ENCODE measurements around the gene LRP1B.

Gene LRP1B

DNA sequence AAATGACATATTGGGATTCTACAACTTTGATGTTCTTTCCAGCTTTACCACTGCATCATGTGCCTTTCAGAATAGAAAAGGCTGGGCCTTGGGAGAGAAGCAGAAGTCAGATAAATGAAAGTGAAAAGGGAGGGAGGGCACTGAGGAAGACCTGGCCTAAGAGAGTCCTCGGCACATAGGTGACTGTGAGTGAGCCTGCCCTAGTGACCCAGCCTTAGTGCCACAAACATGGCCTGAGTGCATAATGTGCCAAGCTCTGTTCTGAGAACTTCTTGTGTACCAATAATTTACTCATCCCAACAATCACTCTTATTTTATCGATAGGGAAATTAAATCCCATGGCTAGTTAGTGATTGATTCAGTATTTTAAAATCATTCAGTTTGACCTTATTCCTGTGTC, 436.6 kb downstream of the LRP1B start:
- no peak for DNase-seq (ENCODE audit: low read depth, low spot score)

DNA sequence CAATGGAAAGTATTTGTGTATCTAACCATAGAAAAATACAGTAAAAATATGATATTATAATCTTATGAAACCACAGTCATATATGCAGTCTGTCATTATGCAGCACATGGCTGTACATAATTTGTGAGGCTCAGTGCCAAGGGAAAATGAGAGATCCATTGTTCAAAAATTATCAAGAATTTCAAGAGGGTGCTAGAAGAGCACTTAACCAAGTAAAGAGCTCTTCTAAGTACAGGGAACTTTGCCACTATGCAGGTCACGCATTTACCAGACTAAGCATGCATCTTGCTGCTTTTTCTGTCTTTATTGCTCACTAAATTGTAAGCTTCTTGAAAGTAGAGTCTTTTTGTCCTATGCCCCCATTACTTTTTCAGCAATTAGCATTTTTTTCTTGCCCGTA, 438.0 kb downstream of the LRP1B start:
- no peak for DNase-seq (ENCODE audit: low read depth, low spot score)

DNA sequence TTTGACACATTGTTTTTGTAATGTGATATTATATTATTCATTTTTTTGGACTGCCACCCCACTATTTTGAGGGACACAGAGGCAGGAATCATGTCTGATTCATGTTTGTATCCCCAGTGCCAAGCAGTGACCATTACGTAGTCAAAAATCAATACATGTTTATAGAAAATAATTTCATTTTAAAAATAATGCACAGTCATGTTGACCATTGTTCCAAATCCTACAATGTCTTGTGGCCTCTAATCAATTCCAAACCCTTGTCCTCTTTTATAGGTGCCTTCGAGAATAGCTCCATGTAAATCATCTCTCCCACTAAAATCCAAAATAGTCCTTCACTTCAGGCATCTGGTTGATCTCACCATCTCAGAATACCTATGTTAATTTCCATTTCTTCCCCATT, 454.7 kb downstream of the LRP1B start:
- no peak for DNase-seq (ENCODE audit: low read depth, low spot score)

DNA sequence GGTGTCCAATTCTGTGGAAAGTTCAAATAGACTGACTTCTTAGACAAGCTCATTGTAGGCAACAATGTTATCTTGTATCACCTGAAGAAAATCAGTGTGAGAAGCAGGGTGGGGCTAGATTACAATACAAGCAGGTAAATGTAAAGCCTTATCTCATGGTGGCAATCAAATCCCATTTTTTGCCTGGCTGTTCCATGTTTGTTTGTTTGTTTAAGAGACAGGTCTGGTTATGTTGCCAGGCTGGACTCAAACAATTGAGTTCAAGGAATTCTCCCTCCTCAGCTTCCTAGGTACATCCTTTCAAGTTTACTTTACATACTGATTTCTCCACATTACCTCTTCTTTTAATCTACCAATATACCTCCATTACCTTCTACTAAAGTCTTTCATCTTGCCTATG, 464.6 kb downstream of the LRP1B start:
- DNase-seq (ENCODE audit: low read depth, low spot score), result no peak

- DNase-seq (ENCODE audit: low read depth, low spot score), result no peak
Measured at GRCh38 chr2:141660232-141660631, 470.6 kb downstream of the LRP1B start.

DNA sequence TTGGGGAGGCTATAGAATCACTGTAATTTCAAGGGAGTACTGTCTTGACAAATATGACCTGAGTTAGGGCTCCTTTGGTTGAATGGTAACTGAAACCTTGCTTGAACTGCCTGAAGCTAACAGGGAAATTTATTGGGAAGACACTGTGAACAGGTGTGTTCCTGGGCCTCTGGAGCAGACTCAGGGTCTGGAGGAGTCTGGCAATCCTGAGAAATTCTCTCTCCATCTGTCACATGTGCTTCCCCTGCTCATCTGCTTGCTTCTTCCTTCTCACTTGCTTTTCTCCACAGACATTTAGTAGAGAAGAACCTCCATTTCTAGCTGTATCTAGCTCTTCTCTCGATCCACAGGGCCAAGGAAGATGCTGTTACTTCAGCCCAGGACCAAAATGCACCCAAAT, 476.5 kb downstream of the LRP1B start:
- DNase-seq (ENCODE audit: low read depth, low spot score), result no peak

GRCh38 chr2:141653184-141653583, 477.6 kb downstream of the LRP1B start:
- no peak for DNase-seq (ENCODE audit: low read depth, low spot score)

GRCh38 chr2:141652308-141652707, 478.5 kb downstream of the LRP1B start:
- no peak for DNase-seq (ENCODE audit: low read depth, low spot score)

DNA sequence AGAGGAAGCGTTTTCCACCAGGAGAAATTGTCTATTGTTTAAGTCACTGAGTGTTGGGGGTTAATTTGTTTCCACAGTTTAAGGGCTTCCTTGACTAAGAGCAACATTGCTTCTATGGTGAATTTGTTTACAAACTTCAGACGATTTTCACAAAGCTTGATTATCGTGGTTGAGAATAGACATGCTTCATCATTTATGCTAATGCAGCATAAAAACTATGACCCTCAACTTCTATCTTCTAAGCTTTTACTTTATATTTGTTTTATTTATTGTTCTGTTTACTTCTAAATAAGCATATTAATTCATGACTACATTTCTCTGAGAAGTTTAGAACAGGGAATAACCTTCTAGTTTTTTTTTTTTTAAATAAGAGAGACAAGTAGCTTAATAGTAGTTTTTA, 483.5 kb downstream of the LRP1B start:
- no peak for DNase-seq (ENCODE audit: low read depth, low spot score)

DNA sequence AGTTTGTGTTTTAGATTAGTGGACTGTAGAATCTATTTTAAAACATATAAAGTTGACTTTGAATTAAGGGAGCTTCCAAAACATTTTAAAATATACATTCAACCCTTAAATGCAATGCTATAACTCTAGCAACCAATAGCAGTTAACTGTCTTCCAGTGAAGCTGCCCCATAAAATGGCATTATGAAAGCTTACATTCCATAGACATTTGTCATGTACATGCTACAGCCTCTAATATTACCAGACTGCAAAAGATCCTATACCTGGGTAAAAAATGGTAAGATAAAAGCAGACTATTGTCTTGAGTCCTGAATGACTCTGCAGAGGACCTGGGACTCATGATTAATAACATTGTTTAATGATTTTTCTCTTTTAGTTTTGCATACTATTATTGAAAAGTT, 489.4 kb downstream of the LRP1B start:
- no peak for DNase-seq (ENCODE audit: low read depth, low spot score)

- DNase-seq (ENCODE audit: low read depth, low spot score), result no peak
Measured at GRCh38 chr2:141639809-141640208, 491.0 kb downstream of the LRP1B start.

DNA sequence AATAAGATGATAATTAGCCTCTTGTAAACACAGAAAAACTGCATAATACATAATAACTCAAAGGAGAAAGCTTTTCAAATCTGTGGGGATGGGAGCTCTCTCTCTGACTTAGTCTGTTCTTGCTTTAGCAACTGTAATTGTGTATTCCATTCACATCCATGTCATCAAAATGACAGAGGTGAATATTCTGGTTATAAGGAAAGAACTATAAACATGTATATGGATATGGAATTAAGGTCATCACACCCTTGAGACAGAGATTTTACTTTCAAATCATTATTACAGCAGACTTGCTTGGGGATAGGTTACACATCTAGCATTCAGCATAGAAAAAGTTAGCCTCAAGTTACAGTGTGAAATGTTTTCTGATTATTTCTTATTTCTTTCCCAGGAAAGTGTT, 497.7 kb downstream of the LRP1B start:
- DNase-seq (ENCODE audit: low read depth, low spot score), result no peak

DNA sequence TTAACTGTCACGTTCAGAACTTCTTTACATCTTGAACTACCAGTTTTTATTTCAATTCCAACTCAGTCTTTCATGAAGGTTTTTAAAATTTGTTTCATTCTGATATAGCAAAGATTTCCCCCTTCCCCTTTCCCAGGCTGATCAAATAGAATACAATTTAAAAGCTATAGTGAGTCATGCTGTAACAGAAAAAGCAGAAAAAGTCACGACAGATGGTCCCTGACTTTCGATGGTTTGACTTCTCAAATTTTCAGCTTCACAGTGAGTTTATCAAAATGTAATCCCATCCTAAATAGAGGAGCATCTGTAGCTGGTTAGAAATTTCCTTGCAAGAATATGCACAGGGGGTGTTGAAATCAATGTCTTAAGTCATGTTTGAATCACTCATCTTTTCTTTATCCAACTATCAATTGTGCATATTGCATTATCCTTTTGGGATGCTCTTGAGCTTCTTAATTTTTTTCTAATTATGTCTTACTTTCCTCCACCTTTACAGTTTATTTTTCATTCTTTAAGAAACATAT, 500.3 kb downstream of the LRP1B start:
- no peak for DNase-seq (ENCODE audit: low read depth, low spot score)

DNA sequence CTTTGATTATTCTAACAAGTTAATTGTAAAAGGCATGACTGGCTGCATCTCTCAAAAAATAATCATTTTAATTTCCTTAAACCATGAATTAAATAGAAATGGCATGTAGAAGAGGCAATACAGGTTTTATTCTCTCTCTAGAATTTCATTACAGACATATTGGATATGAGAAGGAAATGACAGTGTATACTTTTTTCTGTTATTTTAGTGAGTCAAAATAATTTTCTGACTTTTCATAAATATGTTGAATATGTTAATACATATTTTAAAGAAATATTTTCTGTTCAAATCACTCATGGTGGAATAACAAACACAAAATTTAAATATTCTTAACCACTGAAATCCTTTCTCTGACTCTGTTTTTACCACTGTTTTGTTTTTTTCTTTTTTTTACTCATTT, 510.4 kb downstream of the LRP1B start:
- DNase-seq (ENCODE audit: low read depth, low spot score), result no peak

GRCh38 chr2:141618457-141618856, 512.4 kb downstream of the LRP1B start:
- DNase-seq (ENCODE audit: low read depth, low spot score), result no peak

GRCh38 chr2:141611981-141612380, 518.8 kb downstream of the LRP1B start:
- no peak for DNase-seq (ENCODE audit: low read depth, low spot score)

- DNase-seq (ENCODE audit: low read depth, low spot score), result peak; percentile 56
Measured at GRCh38 chr2:141611176-141611571, 519.6 kb downstream of the LRP1B start.

- DNase-seq (ENCODE audit: low read depth, low spot score), result no peak
Measured at GRCh38 chr2:141610564-141611175, 520.1 kb downstream of the LRP1B start.

- DNase-seq (ENCODE audit: low read depth, low spot score), result no peak
Measured at GRCh38 chr2:141605163-141605562, 525.7 kb downstream of the LRP1B start.

GRCh38 chr2:141601511-141602152, 529.2 kb downstream of the LRP1B start:
- no peak for DNase-seq (ENCODE audit: low read depth, low spot score)

DNA sequence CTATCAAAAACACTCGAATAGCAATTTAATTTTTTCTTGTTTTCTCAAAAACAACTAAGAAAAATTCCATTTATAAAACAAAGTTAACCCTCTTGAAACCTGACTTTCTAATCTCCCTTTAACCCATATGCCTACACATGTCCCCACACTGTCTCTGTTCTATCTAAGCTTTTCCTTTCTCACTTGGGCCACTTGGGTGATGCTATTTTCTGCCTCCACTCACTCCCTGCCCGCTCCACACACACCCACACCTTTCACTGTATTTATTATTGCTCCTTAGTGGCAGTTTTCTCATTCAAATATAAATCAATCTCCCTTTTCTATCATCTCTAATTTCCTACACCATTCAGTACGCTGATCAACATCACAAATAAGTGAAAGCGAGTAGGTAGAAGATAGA, 531.1 kb downstream of the LRP1B start:
- DNase-seq (ENCODE audit: low read depth, low spot score), result no peak

GRCh38 chr2:141598982-141599381, 531.8 kb downstream of the LRP1B start:
- no peak for DNase-seq (ENCODE audit: low read depth, low spot score)

DNA sequence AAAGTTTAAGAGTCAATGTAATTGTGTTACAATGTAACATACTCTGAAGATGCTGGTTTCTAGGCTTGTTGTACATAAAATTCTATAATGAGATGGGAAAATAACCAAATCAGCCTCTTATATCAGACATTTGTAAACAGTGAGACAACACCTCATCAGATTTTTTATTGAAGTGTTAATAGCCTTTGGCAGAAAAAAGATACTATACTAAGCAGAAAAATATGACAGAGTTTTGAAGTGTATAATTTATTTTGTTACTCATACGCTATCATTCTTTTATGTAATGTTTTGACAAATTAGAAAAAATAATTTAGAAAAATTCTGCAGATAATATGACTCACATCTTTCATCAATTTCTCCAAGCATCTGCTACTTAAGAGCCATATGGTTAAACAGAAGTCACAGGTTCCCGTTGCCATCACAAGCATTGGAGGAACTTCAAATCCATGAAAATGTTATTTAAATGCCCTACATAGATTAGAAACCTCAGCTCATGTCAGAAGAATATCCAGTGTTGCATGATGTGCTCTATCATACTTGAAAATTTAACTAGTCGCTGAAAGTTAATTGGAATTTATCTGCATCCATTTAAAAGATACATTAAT, 535.4 kb downstream of the LRP1B start:
- DNase-seq (ENCODE audit: low read depth, low spot score), result no peak
